ENCODE results near the gene CFAP46.
"Not testable (repeated sequence)": the region's sequence is repeated elsewhere in the genome, so short reads cannot be mapped to it uniquely, and the experiment has no call there.

The CFAP46 gene

GRCh38 chr10:132827423-132827789, 115.0 kb downstream of the CFAP46 start:
- DNase-seq (ENCODE audit: low read depth), result no peak

GRCh38 chr10:132826524-132827422, 115.6 kb downstream of the CFAP46 start:
- no peak for DNase-seq (ENCODE audit: low read depth)

- not testable (repeated sequence) for DNase-seq (ENCODE audit: low read depth)
Measured at GRCh38 chr10:132825783-132826523, 116.4 kb downstream of the CFAP46 start.

- no peak for DNase-seq (ENCODE audit: low read depth)
Measured at GRCh38 chr10:132820056-132820455, 122.3 kb downstream of the CFAP46 start.

- no peak for DNase-seq (ENCODE audit: low read depth)
Measured at GRCh38 chr10:132817701-132818211, 124.6 kb downstream of the CFAP46 start.

- no peak for DNase-seq (ENCODE audit: low read depth)
Measured at GRCh38 chr10:132816718-132817117, 125.7 kb downstream of the CFAP46 start.

GRCh38 chr10:132815168-132815857, 127.1 kb downstream of the CFAP46 start:
- DNase-seq (ENCODE audit: low read depth), result no peak

- DNase-seq (ENCODE audit: low read depth), result no peak
Measured at GRCh38 chr10:132814469-132814856, 127.9 kb downstream of the CFAP46 start.

- DNase-seq (ENCODE audit: low read depth), result no peak
Measured at GRCh38 chr10:132813560-132814468, 128.6 kb downstream of the CFAP46 start.

- no peak for DNase-seq (ENCODE audit: low read depth)
Measured at GRCh38 chr10:132813001-132813401, 129.4 kb downstream of the CFAP46 start.

GRCh38 chr10:132812520-132812919, 129.8 kb downstream of the CFAP46 start:
- no peak for DNase-seq (ENCODE audit: low read depth)

- DNase-seq (ENCODE audit: low read depth), result no peak
Measured at GRCh38 chr10:132811891-132812481, 130.4 kb downstream of the CFAP46 start.

- no peak for DNase-seq (ENCODE audit: low read depth)
Measured at GRCh38 chr10:132810807-132811700, 131.3 kb downstream of the CFAP46 start.

GRCh38 chr10:132810141-132810806, 132.1 kb downstream of the CFAP46 start:
- DNase-seq (ENCODE audit: low read depth), result no peak

GRCh38 chr10:132809232-132810140, 132.9 kb downstream of the CFAP46 start:
- no peak for DNase-seq (ENCODE audit: low read depth)

- DNase-seq (ENCODE audit: low read depth), result no peak
Measured at GRCh38 chr10:132808383-132809231, 133.8 kb downstream of the CFAP46 start.

- no peak for DNase-seq (ENCODE audit: low read depth)
Measured at GRCh38 chr10:132807621-132808049, 134.7 kb downstream of the CFAP46 start.
